H1 (cell line): ENCODE data around the gene MAMSTR. TPM values are rescaled to one million over a fixed set of nuclear protein-coding genes. Genes with fewer than 3 reads are reported as not detected.

Source experiments
- CTCF ChIA-PET: fragments of 300-600 bp; sonication (Branson Sonifier 250); formaldehyde crosslinking; loops from one replicate; lab custom pipeline; 2021; ENCODE audit not compliant: partially characterized antibody; lab: Charles Lee
- POLR2A ChIA-PET: fragments of 300-600 bp; sonication (Branson Sonifier 250); formaldehyde crosslinking; loops from one replicate; lab custom pipeline; 2021; ENCODE audit warnings: inconsistent platforms; ENCODE audit not compliant: partially characterized antibody; lab: Charles Lee
- DNase-seq, 2 experiments: peaks; one replicate each; pipeline versions ENCODE4 v3.0.0 to v3.0.0-alpha.2; 2010 to 2022; ENCODE audit warnings: low spot score in 2 of 2, low read depth in 1 of 2, mixed read lengths in 1 of 2
- FAIRE-seq: peaks from 2 replicates; lab custom pipeline; 2011; peaks lifted over from hg19 to GRCh38; lab: Jason Lieb, UNC
- H2AFZ ChIP-seq: 2 replicates; pipeline ENCODE4 v1.8.1; 2012; ENCODE audit warnings: low read length, inconsistent platforms
- H2AK5ac ChIP-seq: 2 replicates; pipeline ENCODE4 v1.6.1; 2013; ENCODE audit warnings: low read depth, low read length
- H2BK120ac ChIP-seq: replicated peaks from 2 replicates; pipeline ENCODE3; 2013; ENCODE audit warnings: low read depth, low read length, inconsistent platforms
- H2BK12ac ChIP-seq: 2 replicates; pipeline ENCODE4 v1.6.1; 2013; ENCODE audit warnings: low read depth, low read length
- H2BK15ac ChIP-seq: 2 replicates; pipeline ENCODE4 v1.6.1; 2013; ENCODE audit warnings: low read length
- H2BK20ac ChIP-seq: 2 replicates; pipeline ENCODE4 v1.6.1; 2013; ENCODE audit warnings: low read length
- H2BK5ac ChIP-seq: 2 replicates; pipeline ENCODE4 v1.6.1; 2013; ENCODE audit warnings: low read depth, low read length
- H3K14ac ChIP-seq: 2 replicates; pipeline ENCODE4 v1.6.1; 2013; ENCODE audit warnings: inconsistent platforms; ENCODE audit not compliant: insufficient read length
- H3K18ac ChIP-seq: 2 replicates; pipeline ENCODE4 v1.6.1; 2013; ENCODE audit warnings: low read length; ENCODE audit errors: extremely low read depth
- H3K23ac ChIP-seq: 2 replicates; pipeline ENCODE4 v1.6.1; 2013; ENCODE audit warnings: inconsistent platforms; ENCODE audit not compliant: insufficient read length
- H3K23me2 ChIP-seq: 2 replicates; pipeline ENCODE4 v1.6.1; 2013; ENCODE audit warnings: low read depth, low read length
- H3K27ac ChIP-seq: 2 replicates; pipeline ENCODE4 v1.6.1; 2011; ENCODE audit warnings: low read depth, low read length, inconsistent platforms
- H3K27me3 ChIP-seq, 4 experiments: replicated peaks in 1 of 4; 1 replicate in 1 of 4; 2 replicates in 3 of 4; pipeline versions ENCODE4 v1.6.1 to v1.8.1; 2011 to 2013; ENCODE audit warnings: low read length in 3 of 4, mild to moderate bottlenecking in 3 of 4, inconsistent platforms in 2 of 4, mixed read lengths in 2 of 4, moderate library complexity in 1 of 4; ENCODE audit not compliant: control insufficient read depth in 3 of 4, insufficient read depth in 3 of 4; ENCODE audit errors: extremely low read depth in 1 of 4
- H3K36me3 ChIP-seq, 4 experiments: 2 replicates each; pipeline versions ENCODE4 v1.6.1 to v1.8.1; 2011 to 2013; ENCODE audit warnings: mild to moderate bottlenecking in 4 of 4, low read length in 3 of 4, moderate library complexity in 2 of 4, control low read depth in 1 of 4, inconsistent platforms in 1 of 4; ENCODE audit not compliant: insufficient read depth in 4 of 4, control insufficient read depth in 2 of 4
- H3K4ac ChIP-seq: replicated peaks from 2 replicates; pipeline ENCODE3; 2013; ENCODE audit warnings: low read length, low read depth, mixed read lengths, inconsistent platforms; ENCODE audit not compliant: insufficient read length
- H3K4me1 ChIP-seq, 4 experiments: replicated peaks in 1 of 4; 1 replicate in 1 of 4; 2 replicates in 3 of 4; pipeline versions ENCODE4 v1.6.1 to v1.8.1; 2011 to 2013; ENCODE audit warnings: low read length in 3 of 4, inconsistent platforms in 2 of 4, mixed read lengths in 1 of 4; ENCODE audit not compliant: insufficient read depth in 4 of 4, control insufficient read depth in 3 of 4
- H3K4me2 ChIP-seq, 2 experiments: 2 replicates each; pipeline versions ENCODE4 v1.6.1 to v1.8.1; 2011 to 2013; ENCODE audit warnings: low read depth in 2 of 2, low read length in 2 of 2, control low read depth in 1 of 2, inconsistent platforms in 1 of 2, mild to moderate bottlenecking in 1 of 2; ENCODE audit not compliant: insufficient read depth in 1 of 2
- H3K4me3 ChIP-seq, 4 experiments: fragments of 200-600, 300-600 bp in 1 of 4; sonication (generic), shearing (Covaris generic), sonication (Bioruptor Twin) in 1 of 4; 2 replicates each; pipeline versions ENCODE4 v1.5.1 to v1.8.1; 2011 to 2016; ENCODE audit warnings: low read length in 4 of 4, low read depth in 3 of 4, control low read depth in 2 of 4, inconsistent platforms in 2 of 4, mild to moderate bottlenecking in 2 of 4, mixed read lengths in 1 of 4, moderate library complexity in 1 of 4; ENCODE audit not compliant: insufficient read depth in 2 of 4; ENCODE audit errors: extremely low read depth in 1 of 4
- H3K56ac ChIP-seq: replicated peaks from 2 replicates; pipeline ENCODE3; 2013; ENCODE audit warnings: low read depth, mild to moderate bottlenecking, mixed read lengths, low read length, inconsistent platforms; ENCODE audit not compliant: insufficient read length
- H3K79me1 ChIP-seq: 2 replicates; pipeline ENCODE4 v1.6.1; 2013; ENCODE audit warnings: low read depth, low read length, control low read depth
- H3K79me2 ChIP-seq, 2 experiments: 2 replicates each; pipeline versions ENCODE4 v1.6.1 to v1.8.1; 2012 to 2013; ENCODE audit warnings: low read length in 2 of 2, mild to moderate bottlenecking in 2 of 2, inconsistent platforms in 1 of 2; ENCODE audit not compliant: insufficient read depth in 2 of 2, control insufficient read depth in 1 of 2
- H3K9ac ChIP-seq, 4 experiments: replicated peaks in 1 of 4; 1 replicate in 1 of 4; 2 replicates in 3 of 4; pipeline versions ENCODE4 v1.6.1 to v1.8.1; 2011 to 2013; ENCODE audit warnings: low read depth in 3 of 4, low read length in 3 of 4, control low read depth in 2 of 4, mild to moderate bottlenecking in 2 of 4, moderate library complexity in 2 of 4, inconsistent platforms in 1 of 4; ENCODE audit errors: extremely low read depth in 1 of 4
- H3K9me3 ChIP-seq, 2 experiments: 2 replicates each; pipeline versions ENCODE4 v1.6.1 to v1.8.1; 2012 to 2013; ENCODE audit warnings: mild to moderate bottlenecking in 2 of 2, moderate library complexity in 2 of 2, control low read depth in 1 of 2, inconsistent platforms in 1 of 2, low read depth in 1 of 2, low read length in 1 of 2, mixed read lengths in 1 of 2; ENCODE audit not compliant: insufficient read depth in 2 of 2
- H4K20me1 ChIP-seq, 2 experiments: replicated peaks in 1 of 2; 2 replicates each; pipeline versions ENCODE3 to v1.8.1; 2011 to 2013; ENCODE audit warnings: inconsistent platforms in 2 of 2, low read length in 2 of 2, mild to moderate bottlenecking in 1 of 2; ENCODE audit not compliant: insufficient read depth in 2 of 2, control insufficient read depth in 1 of 2
- H4K5ac ChIP-seq: 2 replicates; pipeline ENCODE4 v1.6.1; 2013; ENCODE audit warnings: low read length, low read depth, mixed read lengths, inconsistent platforms; ENCODE audit not compliant: insufficient read length
- H4K8ac ChIP-seq: 2 replicates; pipeline ENCODE4 v1.8.0; 2013; ENCODE audit warnings: mild to moderate bottlenecking, moderate library complexity, low read length, inconsistent platforms; ENCODE audit not compliant: insufficient read depth; ENCODE audit errors: extremely low read depth
- H4K91ac ChIP-seq: replicated peaks from 2 replicates; pipeline ENCODE3; 2013; ENCODE audit warnings: low read length, mixed read lengths, inconsistent platforms; ENCODE audit not compliant: insufficient read length
- BCL11A ChIP-seq, 2 experiments: IDR thresholded peaks; one replicate each; pipeline ENCODE4 v1.6.1; 2011; ENCODE audit warnings: low read depth in 2 of 2, low read length in 2 of 2, mild to moderate bottlenecking in 2 of 2
- BRCA1 ChIP-seq: IDR thresholded peaks from 2 replicates; pipeline ENCODE4 v1.6.1; 2012; ENCODE audit warnings: low read depth, low read length, improper control_type of control experiment
- CHD2 ChIP-seq: IDR thresholded peaks from 2 replicates; pipeline ENCODE4 v1.6.1; 2012; ENCODE audit warnings: low read length, improper control_type of control experiment
- CTCF ChIP-seq, 3 experiments: IDR thresholded peaks; 1 replicate in 2 of 3; 2 replicates in 1 of 3; pipeline versions ENCODE4 v1.5.1 to v1.6.1; 2011; ENCODE audit warnings: low read length in 3 of 3, mild to moderate bottlenecking in 3 of 3, inconsistent platforms in 2 of 3, low read depth in 1 of 3, moderate library complexity in 1 of 3; ENCODE audit not compliant: insufficient read depth in 1 of 3; ENCODE audit errors: control extremely low read depth in 1 of 3
- EGR1 ChIP-seq: IDR thresholded peaks from 2 replicates; pipeline ENCODE4 v1.6.1; 2011; ENCODE audit warnings: low read depth, low read length, borderline replicate concordance
- KDM1A ChIP-seq: fragments of 200-600, 300-600 bp; sonication (generic); IDR thresholded peaks from 2 replicates; pipeline ENCODE4 v1.7.1; 2016; ENCODE audit warnings: mild to moderate bottlenecking, low read length, borderline replicate concordance
- SP2 ChIP-seq: IDR thresholded peaks from 2 replicates; pipeline ENCODE4 v1.6.1; 2012; ENCODE audit warnings: mild to moderate bottlenecking, low read length, inconsistent platforms
- SP4 ChIP-seq: IDR thresholded peaks from 2 replicates; pipeline ENCODE4 v1.6.1; 2012; ENCODE audit warnings: low read length, inconsistent platforms
- YY1 ChIP-seq: IDR thresholded peaks from 2 replicates; pipeline ENCODE4 v1.6.1; 2011; ENCODE audit warnings: low read depth, mild to moderate bottlenecking, low read length
- WGBS, 2 experiments: shearing (Covaris generic) in 1 of 2; methylation state at CpG; one replicate each; pipeline versions ENCODE4 v1.1.6 to v1.1.7; 2013 to 2015; ENCODE audit warnings: low lambda C conversion rate in 2 of 2, mixed read lengths in 2 of 2, inconsistent platforms in 1 of 2, low coverage in 1 of 2, missing lambda C conversion rate in 1 of 2; ENCODE audit not compliant: insufficient replicate concordance in 2 of 2, insufficient coverage in 1 of 2, insufficient read length in 1 of 2; ENCODE audit errors: extremely low coverage in 1 of 2, missing lambda C conversion rate in 1 of 2; 5-methylcytosine and 5-hydroxymethylcytosine counted together
- polyA plus RNA-seq, 7 experiments: library from polyadenylated mRNA; depleted of rRNA in 3 of 7; stranded (reverse) in 5 of 7; unstranded in 2 of 7; fragments of >200 nt in 5 of 7; fragments of 200-250 nt in 2 of 7; gene quantifications; 1 replicate in 5 of 7; 2 replicates in 1 of 7; 4 replicates in 1 of 7; pipeline versions ENCODE4 v1.2.1 to v1.2.3, GENCODE V29; 2011 to 2013; ENCODE audit warnings: missing spikeins in 2 of 7, mixed read lengths in 2 of 7
- total RNA-seq: library from RNA; stranded (reverse); fragmentation: NEBNext Ultra II Directional; extraction: Animal tissue kit (Norgen Biotek cat#: 25700); gene quantifications from 2 replicates; pipeline ENCODE4 v1.2.1, GENCODE V29; 2021

MAMSTR gene
- total and polyA plus RNA-seq, 2 of the 8 experiments (the other 6 are each of a cell fraction or from before 2014, with no cell fraction given), result 2.0 to 2.3 TPM

- Histone ChIP-seq H2AK5ac (no peak overlapping the region; the same call in 1 of the 2 replicates), H4K8ac (no peak overlapping the region), H2AFZ (0 out of 2 replicates have a peak overlapping the region, but pooled peaks have one; percentile 34), H3K14ac (no peak overlapping the region), H3K23me2 (peaks cover 21% of the 10 kb centered on the region; the same call in 1 of the 2 replicates), H3K18ac (peak overlapping the region; percentile 55; the same call in 1 of the 2 replicates), H3K23ac (no peak overlapping the region), H3K4me1 (peaks cover 0 to 31% (median 14%) of the 10 kb centered on the region in 4 experiments; a peak in 6 of 7 replicates), H3K4me2 (peak overlapping the region; percentile 52 to 78), H3K56ac (no peak overlapping the region), H3K27me3 (no peaks in the 10 kb centered on the region), H3K4ac (no peak overlapping the region), H3K9ac (peak overlapping the region in 1 of 4 experiments; percentile 7; a peak in 1 of 7 replicates), H2BK120ac (no peak overlapping the region), H2BK12ac (0 out of 2 replicates have a peak overlapping the region, but pooled peaks have one; percentile 43), H3K4me3 (peak overlapping the region in 3 of 4 experiments; percentile 4 to 48 (median 27); a peak in 4 of 8 replicates), H2BK15ac (no peak overlapping the region; the same call in 1 of the 2 replicates), H2BK5ac (no peak overlapping the region), H4K5ac (peak overlapping the region; percentile 44), H4K20me1 (no peaks in the 10 kb centered on the region), H3K79me2 (no peaks in the 10 kb centered on the region), H3K79me1 (no peaks in the 10 kb centered on the region), H3K36me3 (no peaks in the 10 kb centered on the region), H3K9me3 (no peaks in the 10 kb centered on the region), H4K91ac (no peak overlapping the region), H2BK20ac (no peak overlapping the region), H3K27ac (no peak overlapping the region)
- ChIA-PET CTCF (interaction anchor here (0.6 to 8.2 kb wide), 10 partner anchors 9 to 590 kb away, joined by 3 to 53 read pairs (median 5); partner anchors contain the start of genes CA11, FUT2 and HSD17B14), POLR2A (interaction anchor here (0.6 to 7.7 kb wide), 9 partner anchors 9 to 71 kb away, joined by 3 to 59 read pairs (median 3); partner anchors contain the start of genes CA11 and FUT2)
- DNase-seq (peak in 1 of 2 experiments; percentile 68), FAIRE-seq (no peak)
- 28% methylated on average over 13 of the region's 24 CpGs; no CpG with 5 or more reads in 1 of the 2 experiments for WGBS, 2 experiments
- peak; percentile 17; the same call in 1 of the 2 replicates for TF ChIP-seq EGR1
- TF ChIP-seq BCL11A (IDR thresholded peaks at IDR 0.05; ENCODE audit: low read depth in 2 of 2, low read length in 2 of 2), result no peak
- TF ChIP-seq YY1, result peak; percentile 48; the same call in 1 of the 2 replicates
- no peak for TF ChIP-seq SP2
- no peak for TF ChIP-seq CHD2
- no peak for TF ChIP-seq SP4
- TF ChIP-seq KDM1A, result no peak
- TF ChIP-seq BRCA1, result no peak
- no peak for TF ChIP-seq CTCF (IDR thresholded peaks at IDR 0.05; ENCODE audit: control extremely low read depth in 1 of 3, insufficient read depth in 1 of 3, low read depth in 1 of 3, low read length in 3 of 3)
Observed at GRCh38 chr19:48716562-48717291, 2.8 kb downstream of the MAMSTR start.
